LHCN-M2 (cell line): ENCODE measurements around the gene RANBP17. TPM values are rescaled to one million over a fixed set of nuclear protein-coding genes. Genes with fewer than 3 reads are reported as not detected.
A peak's percentile ranks its signal among the peaks of the same experiment; 100 is the strongest.
"Not testable (repeated sequence)": the region's sequence is repeated elsewhere in the genome, so short reads cannot be mapped to it uniquely, and the experiment has no call there.

ENCODE experiments used
- DNase-seq: peaks from one replicate; pipeline ENCODE4 v3.0.0-alpha.2; 2012; ENCODE audit warnings: low read depth
- total RNA-seq: library from RNA; depleted of rRNA; stranded (reverse); fragments of >200 nt; gene quantifications from 2 replicates; pipeline ENCODE4 v1.2.3, GENCODE V29; 2014

Gene RANBP17
- total RNA-seq, 1 experiment from 2014 or later: 0.86 TPM

DNA sequence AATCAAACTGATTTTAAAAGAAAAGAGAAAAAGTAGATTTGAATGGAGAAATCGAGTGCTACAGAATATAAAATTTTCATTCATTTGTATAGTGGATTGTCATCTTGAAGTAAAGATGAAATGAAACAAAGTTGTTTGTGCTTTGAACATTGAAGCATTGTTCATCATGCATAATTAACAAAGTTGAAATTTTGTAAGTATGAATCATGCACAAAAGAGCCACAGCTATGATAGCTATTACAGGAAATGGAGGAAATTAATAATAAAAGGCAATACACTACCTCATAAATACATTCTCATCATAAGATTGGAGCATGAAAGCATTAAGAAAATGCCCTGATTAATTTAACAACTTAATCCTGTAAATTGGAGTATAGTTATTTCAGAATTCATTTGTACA lies 293.8 kb downstream of the RANBP17 start:
- peak; percentile 3 for DNase-seq

DNA sequence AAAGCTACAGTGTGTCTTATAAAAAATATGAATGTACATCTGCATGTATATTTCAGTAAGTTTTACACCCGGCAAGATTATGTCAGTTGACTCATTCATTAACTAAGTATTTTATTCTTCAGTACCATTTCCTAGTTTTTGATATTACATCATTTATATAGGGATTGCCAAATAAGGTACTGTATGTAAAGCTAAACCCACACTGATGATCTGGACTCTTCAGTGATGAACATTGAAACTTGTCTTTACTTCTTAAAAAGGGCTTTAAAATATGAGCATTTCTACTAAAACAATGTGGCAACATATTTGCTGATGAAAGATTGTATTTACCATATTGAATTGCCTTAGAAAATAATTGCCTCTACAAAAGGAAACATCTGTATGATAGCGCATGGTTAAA lies 295.5 kb downstream of the RANBP17 start:
- DNase-seq: no peak

GRCh38 chr5:171157775-171158174 lies 296.0 kb downstream of the RANBP17 start:
- DNase-seq: no peak

DNA sequence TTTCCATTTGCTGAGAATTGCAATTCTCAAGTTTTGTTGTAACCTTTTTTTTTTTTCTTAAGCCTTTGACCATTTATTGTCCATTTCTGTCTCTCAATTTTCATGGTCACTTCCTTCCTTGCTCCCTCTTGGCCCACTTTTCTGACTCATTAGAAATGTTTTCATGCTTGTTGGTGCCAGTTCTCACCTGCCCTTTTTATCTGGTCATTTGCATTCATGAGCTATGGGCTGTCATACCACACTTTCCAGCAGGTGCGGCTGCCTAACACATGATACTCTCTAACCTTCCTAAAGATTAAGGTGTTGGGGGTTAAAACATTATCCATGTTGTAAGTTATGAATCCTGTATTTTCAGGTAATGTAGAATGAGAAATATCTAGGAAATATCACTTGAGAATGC lies 296.8 kb downstream of the RANBP17 start:
- no peak for DNase-seq

DNA sequence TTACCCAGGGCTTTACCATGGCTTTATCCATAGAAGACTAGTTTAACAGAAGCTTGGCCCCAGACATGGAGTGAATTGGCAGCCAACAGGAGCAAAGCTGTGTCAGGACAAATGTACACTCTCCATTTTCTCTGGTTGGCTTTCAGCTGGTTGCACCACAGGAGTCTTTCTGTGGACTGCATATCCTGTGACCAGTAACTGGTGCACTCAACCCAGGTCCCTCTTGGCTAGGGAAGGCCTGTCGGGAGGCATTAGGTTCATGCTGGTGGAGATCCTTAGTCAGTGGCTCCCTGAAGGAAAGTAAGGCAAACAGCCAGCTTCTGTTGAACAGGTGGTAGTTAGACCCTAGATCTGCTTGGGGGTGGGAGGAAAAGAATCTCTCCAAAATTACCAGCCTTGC lies 300.3 kb downstream of the RANBP17 start:
- DNase-seq: no peak

DNA sequence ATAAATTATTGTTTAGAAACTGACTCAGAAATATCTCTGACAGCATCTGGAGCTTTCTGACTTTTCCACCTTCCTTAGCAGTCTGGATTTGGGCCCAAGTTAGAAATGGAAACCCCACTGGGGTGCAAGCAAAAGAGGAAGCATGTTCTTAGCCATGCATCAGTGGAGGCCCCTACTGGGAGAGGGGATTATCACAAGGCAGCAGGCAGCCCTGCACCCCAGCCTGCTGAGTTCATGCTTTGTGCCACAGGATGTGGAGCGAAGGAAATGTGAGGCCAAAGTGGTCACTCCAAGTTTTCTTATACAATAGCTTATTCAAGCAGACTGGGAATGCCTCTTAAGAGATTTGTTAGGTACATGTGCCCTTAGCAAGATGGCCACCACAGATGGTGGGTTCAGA lies 300.8 kb downstream of the RANBP17 start:
- DNase-seq: no peak

- DNase-seq: no peak
These were observed 304.9 kb downstream of the RANBP17 start for GRCh38 chr5:171166766-171167165.

DNA sequence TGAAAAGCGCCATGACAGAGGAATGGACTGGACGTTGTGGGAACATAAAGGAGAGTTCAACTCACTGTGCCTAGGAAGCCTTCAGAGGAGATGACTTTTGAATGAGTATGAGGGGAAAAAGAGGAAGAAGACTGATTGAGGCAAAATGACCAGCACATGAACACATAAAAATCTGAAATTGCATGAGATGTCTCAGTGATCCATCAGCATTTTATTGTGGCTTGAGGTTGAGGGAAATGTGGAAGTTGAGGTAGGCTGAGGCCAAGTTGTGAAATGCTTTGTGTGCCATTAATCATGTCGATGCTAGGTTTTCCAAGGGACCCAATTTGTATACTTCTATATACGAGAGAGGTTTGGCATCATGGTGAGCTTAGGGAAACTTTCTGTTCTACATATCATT lies 306.4 kb downstream of the RANBP17 start:
- DNase-seq: no peak

GRCh38 chr5:171174960-171175359 lies 313.1 kb downstream of the RANBP17 start:
- not testable (repeated sequence) for DNase-seq

DNA sequence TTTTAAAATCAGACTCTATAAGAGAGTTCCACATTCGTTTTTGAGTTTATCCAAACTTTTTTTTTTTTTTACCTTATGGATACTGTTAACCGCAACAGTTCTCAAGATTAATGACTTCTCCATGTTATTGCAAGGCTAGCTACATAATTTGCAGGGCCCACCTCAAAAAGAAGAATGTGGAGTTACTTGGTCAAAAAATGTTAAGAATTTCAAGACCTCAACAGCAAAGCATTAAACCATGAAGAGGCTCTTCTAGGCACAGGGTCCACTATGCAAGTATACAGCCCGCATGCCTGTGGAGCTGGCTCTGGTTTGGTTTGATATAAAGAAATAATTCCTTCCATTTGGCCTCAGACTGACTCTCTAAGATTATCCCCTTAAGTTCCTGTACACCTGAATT lies 313.9 kb downstream of the RANBP17 start:
- DNase-seq: no peak

DNA sequence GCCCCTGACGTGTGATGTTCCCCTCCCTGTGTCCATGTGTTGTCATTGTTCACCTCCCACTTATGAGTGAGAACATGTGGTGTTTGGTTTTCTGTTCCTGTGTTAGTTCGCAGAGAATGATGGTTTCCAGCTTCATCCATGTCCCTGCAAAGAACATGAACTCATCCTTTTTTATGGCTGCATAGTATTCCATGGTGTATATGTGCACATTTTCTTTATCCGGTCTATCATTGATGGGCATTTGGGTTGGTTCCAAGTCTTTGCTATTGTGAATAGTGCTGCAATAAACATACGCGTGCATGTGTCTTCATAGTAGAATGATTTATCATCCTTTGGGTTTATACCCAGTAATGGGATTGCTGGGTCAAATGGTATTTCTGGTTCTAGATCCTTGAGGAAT lies 316.4 kb downstream of the RANBP17 start:
- not testable (repeated sequence) for DNase-seq

- DNase-seq: no peak
These were observed 326.2 kb downstream of the RANBP17 start for GRCh38 chr5:171188016-171188415.

DNA sequence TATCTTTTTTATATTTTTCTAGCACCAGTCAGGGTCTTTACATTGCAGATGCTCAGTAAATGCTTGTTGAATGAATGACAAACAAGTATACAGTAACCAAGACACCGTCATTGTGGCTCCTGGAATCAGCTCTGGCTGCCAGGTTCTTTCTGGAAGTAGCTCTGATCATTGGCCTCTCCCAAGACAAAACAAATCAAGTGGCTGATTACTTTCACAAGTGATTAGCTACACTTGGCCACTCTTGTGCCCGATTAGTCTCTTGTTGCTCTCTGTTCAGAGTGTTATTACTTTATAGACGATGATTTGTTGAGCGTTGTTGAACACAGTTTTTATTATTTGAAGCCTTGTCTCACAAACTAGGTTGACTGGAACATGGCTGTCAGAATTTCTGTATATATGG lies 327.6 kb downstream of the RANBP17 start:
- DNase-seq: no peak

- no peak for DNase-seq
These were observed 330.3 kb downstream of the RANBP17 start for GRCh38 chr5:171192111-171192510.

DNA sequence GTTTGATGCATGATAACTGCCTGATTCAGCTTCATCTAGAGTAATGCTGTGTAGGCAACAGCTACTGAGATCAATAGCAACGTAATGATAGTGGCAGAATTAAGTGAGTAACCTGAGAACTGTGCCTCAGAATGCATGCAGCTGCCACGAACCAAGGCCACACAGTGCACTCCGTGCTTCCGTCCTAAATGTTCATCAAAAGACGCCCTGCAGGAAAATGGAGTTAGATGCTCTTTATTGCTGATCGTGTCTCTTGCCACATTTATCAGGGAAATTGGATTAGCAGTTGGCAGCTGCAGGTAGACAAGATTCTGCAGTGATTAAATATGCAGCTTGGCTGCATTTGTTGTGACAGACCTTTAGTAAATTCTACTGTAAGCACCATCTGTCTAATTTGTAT lies 339.5 kb downstream of the RANBP17 start:
- DNase-seq: no peak

DNA sequence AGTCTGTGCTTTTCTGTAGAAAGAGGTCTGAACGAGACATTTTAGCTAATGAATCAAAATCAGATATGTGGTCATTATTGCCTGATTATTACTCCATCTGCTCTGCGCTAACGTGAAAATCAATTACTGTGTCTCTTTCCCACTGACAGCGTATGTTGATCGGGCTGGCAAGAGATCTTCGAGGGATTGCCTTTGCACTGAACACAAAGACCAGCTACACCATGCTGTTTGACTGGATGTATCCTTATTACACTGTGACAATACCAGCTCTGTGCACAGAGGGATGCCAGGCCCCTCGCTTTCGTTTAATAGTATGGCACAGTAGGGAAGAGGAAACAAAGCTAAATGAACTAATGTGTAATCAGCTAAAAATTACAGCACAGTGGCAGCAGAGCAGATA lies 343.6 kb downstream of the RANBP17 start:
- DNase-seq: no peak

DNA sequence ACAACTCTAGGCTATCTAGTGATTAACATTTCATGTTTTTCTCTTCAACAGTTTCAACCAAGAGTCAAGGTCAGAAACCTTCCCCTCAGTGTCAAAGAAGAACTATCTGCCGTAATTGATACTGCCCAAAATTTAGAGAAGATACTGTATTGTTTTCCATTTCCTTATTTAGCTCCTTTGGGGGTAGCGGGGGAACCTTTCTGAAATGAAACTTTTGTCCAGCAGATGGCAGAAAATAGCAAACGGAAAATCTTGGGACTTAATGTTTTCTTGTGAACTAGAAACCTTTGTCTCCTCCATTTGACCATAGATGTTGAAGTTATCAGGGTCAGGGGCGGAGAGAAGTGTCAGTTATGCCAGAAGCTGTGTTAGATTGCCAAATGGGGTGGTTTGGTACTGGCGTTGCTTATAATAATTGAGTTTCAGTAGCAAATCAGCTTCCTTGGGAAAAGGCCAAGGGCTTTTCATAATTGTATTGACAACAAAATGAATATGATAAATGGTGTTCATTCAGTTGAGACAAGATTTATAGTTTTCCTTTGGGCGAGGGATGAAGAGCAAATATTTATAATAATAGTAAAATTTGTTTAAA lies 345.5 kb downstream of the RANBP17 start:
- peak; percentile 42 for DNase-seq

- DNase-seq: no peak
These were observed 360.1 kb downstream of the RANBP17 start for GRCh38 chr5:171221916-171222315.

DNA sequence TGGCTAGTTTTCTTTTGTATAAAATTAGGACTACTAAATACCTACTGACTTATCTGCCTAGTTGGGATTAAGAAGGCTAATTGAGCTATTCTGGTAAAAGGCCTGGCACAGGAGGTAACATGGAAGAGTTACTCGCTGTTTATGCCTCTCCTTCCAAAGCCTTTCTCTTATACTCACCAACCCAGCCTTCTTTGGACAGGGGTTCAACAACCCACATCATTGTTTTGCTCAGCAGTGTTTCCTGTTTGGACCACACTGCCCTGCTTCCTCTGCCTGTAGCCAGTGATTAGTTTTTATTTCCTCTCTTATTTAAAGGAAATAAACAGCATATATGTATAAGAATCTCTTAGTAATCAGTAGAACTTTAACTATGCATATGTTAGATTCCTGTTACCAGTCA lies 362.1 kb downstream of the RANBP17 start:
- DNase-seq: no peak

DNA sequence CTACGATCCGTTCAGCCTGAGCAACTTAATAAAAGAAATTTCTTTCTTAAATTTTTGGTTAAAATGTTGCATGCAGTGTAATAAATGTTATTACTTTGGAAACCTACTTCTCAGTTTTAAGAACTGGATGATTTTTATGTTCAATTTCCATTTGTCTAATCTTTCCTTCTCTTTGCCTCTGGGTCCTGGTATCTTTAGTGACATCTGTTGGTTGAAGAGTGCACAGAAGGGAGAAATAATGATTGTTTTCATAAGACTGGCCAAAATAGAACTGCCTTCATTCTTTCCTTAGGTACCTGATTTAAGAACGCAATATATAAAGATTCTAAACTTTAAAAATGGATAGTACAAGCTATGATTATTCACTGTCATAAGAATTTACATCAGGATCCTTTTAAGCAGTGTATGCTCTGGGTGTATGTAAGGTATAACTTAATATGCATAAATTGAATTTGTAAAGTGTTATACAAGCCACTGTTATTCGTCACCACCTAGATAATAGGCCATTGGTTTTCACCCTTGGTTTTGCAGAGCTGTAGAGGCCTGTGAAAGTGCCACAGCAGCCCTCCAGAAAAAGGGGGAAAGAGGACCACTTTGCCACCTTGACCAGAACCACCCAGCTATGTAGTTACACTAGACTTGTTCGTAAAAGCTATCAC lies 364.4 kb downstream of the RANBP17 start:
- DNase-seq: no peak

- no peak for DNase-seq
These were observed 365.0 kb downstream of the RANBP17 start for GRCh38 chr5:171226864-171227263.

GRCh38 chr5:171236651-171237050 lies 374.8 kb downstream of the RANBP17 start:
- no peak for DNase-seq

GRCh38 chr5:171242521-171242920 lies 380.7 kb downstream of the RANBP17 start:
- no peak for DNase-seq

GRCh38 chr5:171246231-171246630 lies 384.4 kb downstream of the RANBP17 start:
- DNase-seq: no peak
